Kidney epithelial cell (primary cell): ENCODE results near the gene BOD1L2. TPM values are rescaled to one million over a fixed set of nuclear protein-coding genes. Genes with fewer than 3 reads are reported as not detected.

ENCODE experiments used
- DNase-seq: peaks from one replicate; pipeline ENCODE4 v3.0.0-alpha.2; 2010; ENCODE audit warnings: low read depth
- H3K27me3 ChIP-seq: 2 replicates; pipeline ENCODE4 v1.6.0; 2011; ENCODE audit warnings: low read length; ENCODE audit not compliant: control insufficient read depth, insufficient read depth
- H3K36me3 ChIP-seq: 2 replicates; pipeline ENCODE4 v1.5.1; 2011; ENCODE audit warnings: low read length; ENCODE audit not compliant: control insufficient read depth, insufficient read depth
- H3K4me3 ChIP-seq: 2 replicates; pipeline ENCODE4 v1.5.1; 2011; ENCODE audit warnings: low read depth, mild to moderate bottlenecking, control low read depth, low read length
- CTCF ChIP-seq: IDR thresholded peaks from 2 replicates; pipeline ENCODE4 v1.5.1; 2011; ENCODE audit warnings: mild to moderate bottlenecking, moderate library complexity, low read length, control low read depth, inconsistent platforms; ENCODE audit not compliant: insufficient read depth, poor library complexity, severe bottlenecking
- total RNA-seq: library from RNA; depleted of rRNA; stranded (reverse); fragments of >200 nt; gene quantifications from 2 replicates; pipeline ENCODE4 v1.2.3, GENCODE V29; 2015

The BOD1L2 gene
- total RNA-seq, 1 donor from 2014 or later = not detected

- TF ChIP-seq CTCF = no peak
- Histone ChIP-seq H3K27me3 (no peaks in the 10 kb centered on the region), H3K36me3 (no peaks in the 10 kb centered on the region), H3K4me3 (no peak overlapping the region)
- DNase-seq = no peak
Measured at GRCh38 chr18:57195341-57195740, 48.5 kb downstream of the BOD1L2 start.

- Histone ChIP-seq H3K4me3 (no peak overlapping the region), H3K36me3 (no peaks in the 10 kb centered on the region), H3K27me3 (no peaks in the 10 kb centered on the region)
- DNase-seq = no peak
- no peak for TF ChIP-seq CTCF
Measured at GRCh38 chr18:57197261-57197660, 50.4 kb downstream of the BOD1L2 start.

- no peaks in the 10 kb centered on the region for H3K27me3 ChIP-seq
- no peak for TF ChIP-seq CTCF
- no peaks in the 10 kb centered on the region for H3K36me3 ChIP-seq
- H3K4me3 ChIP-seq = no peak overlapping the region
- DNase-seq = no peak
Measured at GRCh38 chr18:57198073-57198472, 51.2 kb downstream of the BOD1L2 start.

Other genes with a start within 250 kb of the BOD1L2 start
- not detected in 2 replicates for gene ST8SIA3, start 205.5 kb downstream of the BOD1L2 start, total RNA-seq